GM12891 (cell line): ENCODE data around the gene GLDN.

Experiments
- PAX5 ChIP-seq: IDR thresholded peaks from 2 replicates; pipeline ENCODE4 v1.6.1; 2011; ENCODE audit warnings: low read length, moderate library complexity, mild to moderate bottlenecking; ENCODE audit not compliant: insufficient read depth, severe bottlenecking
- POLR2A ChIP-seq: IDR thresholded peaks from 2 replicates; pipeline ENCODE4 v1.6.1; 2011; ENCODE audit warnings: low read depth, low read length, control low read depth
- POLR2AphosphoS5 ChIP-seq: IDR thresholded peaks from 2 replicates; pipeline ENCODE4 v1.6.1; 2011; ENCODE audit warnings: low read depth, low read length, control low read depth
- TAF1 ChIP-seq: IDR thresholded peaks from 2 replicates; pipeline ENCODE4 v1.6.1; 2011; ENCODE audit warnings: low read depth, low read length, control low read depth

DNA sequence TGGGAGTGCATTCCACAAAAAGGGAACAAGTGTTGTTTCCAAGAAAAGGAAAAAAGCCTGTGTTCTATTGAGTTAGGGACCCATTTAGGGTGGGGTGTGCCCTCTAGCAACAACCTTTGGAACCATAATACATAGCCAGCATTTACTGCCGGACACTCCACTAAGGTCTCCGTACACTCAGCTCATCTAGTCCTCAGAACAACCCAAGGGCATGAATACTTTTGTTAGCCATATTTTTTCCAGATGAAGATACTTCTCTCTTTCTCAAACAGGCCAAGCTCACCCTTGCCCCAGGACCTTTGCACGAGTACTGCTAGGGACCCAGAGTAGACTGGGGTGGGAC is 46.2 kb downstream of the GLDN start:
- no peak for TF ChIP-seq POLR2A
- no peak for TF ChIP-seq POLR2AphosphoS5
- TF ChIP-seq PAX5 = no peak
- no peak for TF ChIP-seq TAF1
